NCI-H345 (cell line): ENCODE measurements around the gene SLIT3.

Experiments
- DNase-seq: peaks from one replicate; lab custom pipeline; 2025; lab: John Stamatoyannopoulos, UW

SLIT3 gene

DNA sequence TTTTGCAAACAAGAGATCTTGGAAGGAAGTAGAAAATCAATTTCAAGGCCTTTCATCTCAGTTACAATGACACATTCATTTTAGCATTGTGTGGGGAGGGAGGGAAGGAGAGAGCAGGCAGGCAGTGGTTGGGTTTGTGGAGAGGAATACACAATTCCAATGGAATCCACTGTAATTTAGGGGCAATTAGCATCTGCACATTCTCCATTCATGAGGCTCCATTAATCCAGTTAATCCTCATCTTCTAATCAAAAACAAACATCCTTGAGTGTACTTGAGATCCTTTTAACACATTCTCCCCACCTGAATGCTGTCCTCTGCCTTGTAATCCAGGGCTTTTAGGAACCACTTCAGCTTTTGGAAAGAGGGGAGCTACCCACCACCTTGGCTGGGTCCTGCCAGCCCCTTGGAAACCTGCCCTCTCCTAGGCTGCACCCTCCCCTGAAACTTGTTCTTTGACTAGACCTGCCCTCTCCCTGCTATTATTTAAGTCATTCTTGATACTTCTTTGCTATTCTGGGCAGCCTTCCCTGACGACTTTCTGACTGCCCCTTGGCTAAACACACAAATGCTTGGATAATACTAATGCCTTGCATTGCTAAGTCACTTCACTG, 271.2 kb downstream of the SLIT3 start:
- DNase-seq: no peak

GRCh38 chr5:169029037-169029436, 271.9 kb downstream of the SLIT3 start:
- no peak for DNase-seq

- no peak for DNase-seq
Observed at GRCh38 chr5:169027501-169028061, 273.4 kb downstream of the SLIT3 start.

DNA sequence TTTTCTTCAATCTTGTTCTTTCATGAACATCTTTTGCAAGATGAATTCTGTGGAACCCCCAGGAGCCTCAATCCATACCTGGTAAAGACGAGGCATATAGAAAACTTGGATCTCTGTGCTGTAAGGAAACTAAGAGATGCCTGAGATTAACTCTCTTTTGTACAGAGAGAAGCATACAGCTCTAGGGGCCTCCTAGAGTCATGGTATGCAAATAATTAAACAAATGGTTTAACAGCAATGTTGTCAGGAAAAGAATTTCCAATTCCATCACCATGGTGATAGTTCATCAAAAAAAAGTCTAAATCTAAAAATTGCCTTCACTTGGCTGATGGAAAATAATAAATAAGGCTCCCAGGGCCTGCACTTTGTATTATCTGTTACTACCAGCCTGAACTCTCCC, 275.4 kb downstream of the SLIT3 start:
- DNase-seq: no peak

DNA sequence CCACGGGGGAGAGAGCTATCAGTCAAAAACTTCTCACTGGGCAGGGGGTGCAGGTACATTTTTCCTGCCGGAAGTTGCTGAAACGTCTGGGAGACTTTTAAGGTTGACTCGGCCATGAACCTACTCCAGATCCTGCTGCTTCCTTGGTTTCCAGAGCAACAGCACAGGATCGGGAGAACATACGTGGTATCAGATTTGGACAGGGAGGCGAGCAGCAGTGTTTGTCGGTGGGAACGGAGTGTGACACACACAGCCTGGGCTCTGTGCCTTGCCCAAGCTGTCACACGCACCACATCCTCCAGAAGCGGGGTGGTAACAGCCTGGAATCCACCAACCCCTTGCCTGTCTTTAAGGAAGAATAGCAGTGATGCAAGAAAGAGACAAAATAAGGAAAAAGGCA, 276.5 kb downstream of the SLIT3 start:
- DNase-seq: no peak

GRCh38 chr5:169022718-169023117, 278.2 kb downstream of the SLIT3 start:
- no peak for DNase-seq

DNA sequence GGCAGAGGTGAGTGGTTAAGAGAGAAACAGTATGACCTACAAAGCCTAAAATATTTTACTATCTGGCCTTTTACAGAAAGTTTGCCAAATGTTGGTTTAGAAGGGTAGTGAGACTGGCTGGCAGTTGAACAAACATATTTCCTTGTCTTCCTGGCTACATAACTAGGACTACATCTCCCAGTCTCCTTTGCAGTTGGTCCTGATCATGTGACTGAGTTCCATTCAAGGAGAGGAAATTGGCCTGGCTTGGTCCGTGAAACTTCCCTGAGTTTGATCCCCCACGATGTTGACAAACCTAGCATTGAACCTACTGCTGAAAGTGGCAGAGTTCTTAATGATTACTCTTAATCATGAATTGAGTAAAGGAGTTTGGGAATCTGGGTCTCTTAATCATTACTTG, 280.8 kb downstream of the SLIT3 start:
- no peak for DNase-seq

GRCh38 chr5:169018925-169019324, 282.0 kb downstream of the SLIT3 start:
- DNase-seq: no peak

DNA sequence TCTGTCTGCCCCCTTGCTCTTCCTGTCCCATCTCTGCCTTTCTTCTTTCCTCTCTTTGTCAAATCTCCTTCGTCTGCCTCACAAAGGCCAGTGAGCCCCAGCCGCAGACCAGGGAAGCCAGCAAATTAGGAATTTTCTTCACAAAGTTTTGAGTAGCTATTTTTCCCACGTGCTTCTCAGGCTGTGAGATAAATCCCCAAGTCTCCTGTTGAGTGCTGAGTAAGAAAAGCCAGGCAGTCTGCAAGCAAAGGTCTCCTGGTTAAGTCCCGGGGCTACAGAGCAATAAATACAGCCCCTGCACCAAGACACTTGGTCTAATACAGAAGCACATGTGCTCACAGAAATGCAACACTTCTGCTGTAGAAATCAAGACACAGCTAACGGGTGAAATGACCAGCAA, 284.9 kb downstream of the SLIT3 start:
- no peak for DNase-seq

DNA sequence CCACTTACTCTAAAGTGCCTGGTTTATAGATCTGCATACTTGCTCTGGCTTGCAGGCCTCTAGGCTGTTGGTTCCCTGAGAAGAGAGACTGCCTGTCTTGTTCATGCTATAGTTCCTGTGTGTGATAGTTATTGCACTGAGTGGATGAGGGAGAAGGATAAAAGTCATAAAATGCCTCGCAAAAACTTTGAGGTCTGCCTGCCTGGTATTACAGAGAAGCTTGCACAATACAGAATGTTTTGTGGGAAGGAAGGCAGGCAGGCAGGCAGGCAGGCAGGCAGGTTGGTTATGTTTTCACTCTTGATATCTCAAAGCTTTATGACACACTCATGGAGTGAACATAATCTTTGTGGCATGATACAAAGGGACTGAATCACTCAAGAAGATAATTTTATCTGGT, 287.1 kb downstream of the SLIT3 start:
- no peak for DNase-seq

DNA sequence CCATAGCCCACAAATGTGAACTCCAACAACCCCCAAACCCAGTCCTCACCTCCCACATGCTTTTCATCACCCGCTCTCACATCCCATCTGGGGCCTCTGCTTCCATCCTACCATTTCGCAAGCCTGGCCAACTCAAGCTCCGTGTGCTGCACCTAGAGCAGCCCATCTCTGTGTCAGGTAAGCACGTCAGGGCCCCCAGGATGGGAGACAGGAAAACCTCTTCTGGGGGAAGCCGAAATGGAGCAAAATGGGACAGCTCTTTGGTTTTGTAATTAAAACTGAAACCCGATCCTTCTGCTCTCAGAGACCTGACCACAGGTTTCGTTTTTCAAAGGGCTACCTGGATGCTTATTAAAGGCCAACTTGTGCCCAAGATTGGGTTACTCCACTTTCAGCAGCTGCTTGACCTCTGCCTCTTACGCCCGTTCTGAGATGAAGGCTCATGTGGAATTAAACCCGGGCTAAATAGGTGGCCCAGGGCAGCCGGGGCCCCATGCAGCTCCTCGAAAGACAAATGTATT, 287.7 kb downstream of the SLIT3 start:
- no peak for DNase-seq

GRCh38 chr5:169012450-169012849, 288.5 kb downstream of the SLIT3 start:
- DNase-seq: no peak

- DNase-seq: no peak
Observed at GRCh38 chr5:169011451-169011850, 289.5 kb downstream of the SLIT3 start.

- no peak for DNase-seq
Observed at GRCh38 chr5:169011009-169011408, 289.9 kb downstream of the SLIT3 start.

GRCh38 chr5:169009123-169009522, 291.8 kb downstream of the SLIT3 start:
- no peak for DNase-seq

GRCh38 chr5:169006842-169007790, 293.8 kb downstream of the SLIT3 start:
- no peak for DNase-seq

GRCh38 chr5:169004551-169004950, 296.4 kb downstream of the SLIT3 start:
- DNase-seq: no peak

DNA sequence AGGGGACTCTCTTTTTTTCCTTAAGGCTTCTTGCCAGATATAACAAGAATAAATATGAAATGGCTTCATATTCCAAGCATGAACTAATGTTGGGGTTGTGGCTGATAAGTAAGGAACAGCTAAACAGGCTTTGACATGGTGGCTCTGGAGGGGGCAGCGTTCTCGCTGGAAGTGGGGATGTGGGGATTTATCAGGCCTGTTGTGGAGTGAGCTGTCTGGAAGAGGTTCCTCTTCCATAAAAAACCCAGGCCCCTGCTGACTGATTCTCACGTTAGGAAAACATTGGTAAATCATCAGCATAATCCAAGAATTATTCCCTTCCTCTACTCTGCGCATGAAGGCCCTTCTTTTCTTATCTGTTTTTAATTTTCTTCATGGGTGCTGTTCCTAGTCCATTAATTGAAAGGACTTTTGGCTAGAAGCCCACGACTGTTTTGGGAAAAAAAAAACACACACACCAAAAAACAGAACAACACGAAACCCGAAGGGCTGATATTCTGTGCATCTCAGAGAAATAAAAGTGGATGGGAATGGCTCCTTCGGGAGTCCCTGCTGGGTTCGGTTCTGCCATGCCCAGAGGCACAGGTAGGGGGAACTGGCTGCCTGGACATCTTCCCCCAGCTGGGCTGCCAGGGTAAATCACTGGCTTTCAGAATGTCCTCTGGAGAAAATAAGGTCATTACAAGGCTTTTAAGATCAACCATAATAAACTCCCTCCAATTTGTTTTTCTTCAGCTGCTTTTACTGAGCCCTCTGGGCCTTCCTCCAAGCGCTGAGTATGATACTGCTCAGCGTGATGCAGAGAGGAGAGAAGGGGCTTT, 297.0 kb downstream of the SLIT3 start:
- DNase-seq: no peak

GRCh38 chr5:169002953-169003555, 297.9 kb downstream of the SLIT3 start:
- no peak for DNase-seq

DNA sequence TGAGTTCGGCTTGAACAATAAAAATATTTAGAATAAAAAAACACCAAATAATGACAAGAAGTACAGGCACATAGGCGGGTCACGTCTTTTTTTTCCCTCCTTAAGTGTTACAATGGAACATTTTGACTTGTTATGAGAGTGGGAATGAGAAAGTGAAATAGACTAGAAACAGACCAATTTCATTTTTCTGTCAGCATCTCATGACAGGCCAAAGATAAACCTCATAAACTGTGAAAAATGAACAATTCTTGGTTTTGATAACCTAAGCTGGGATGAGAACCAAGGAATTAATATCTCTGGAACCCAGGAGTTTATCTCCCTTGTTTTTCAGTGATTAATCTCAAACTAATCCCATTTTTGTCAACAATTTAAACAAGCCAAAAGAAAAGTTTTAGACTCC, 299.5 kb downstream of the SLIT3 start:
- DNase-seq: no peak

- DNase-seq: no peak
Observed at GRCh38 chr5:168995024-168995423, 305.9 kb downstream of the SLIT3 start.

GRCh38 chr5:168992687-168993086, 308.3 kb downstream of the SLIT3 start:
- DNase-seq: no peak
